ENCODE data around the gene MZF1. TPM values are rescaled to one million over a fixed set of nuclear protein-coding genes. Genes with fewer than 3 reads are reported as not detected.
"Not testable (repeated sequence)": the region's sequence is repeated elsewhere in the genome, so short reads cannot be mapped to it uniquely, and the experiment has no call there.

Gene MZF1
- total RNA-seq (2014; rRNA removed), result 13.1 and 16.5 TPM in 2 replicates
- 5.8 TPM for polyA plus RNA-seq (2012)

GRCh38 chr19:58572818-58573657 lies at the start of gene MZF1:
Gene MZF1, minus strand, starts transcription at chr19:58573335. Its CDS starts 1,946 bp downstream, at chr19:58571389.
- peak; percentile 100 for DNase-seq (ENCODE audit: low read depth)

DNA sequence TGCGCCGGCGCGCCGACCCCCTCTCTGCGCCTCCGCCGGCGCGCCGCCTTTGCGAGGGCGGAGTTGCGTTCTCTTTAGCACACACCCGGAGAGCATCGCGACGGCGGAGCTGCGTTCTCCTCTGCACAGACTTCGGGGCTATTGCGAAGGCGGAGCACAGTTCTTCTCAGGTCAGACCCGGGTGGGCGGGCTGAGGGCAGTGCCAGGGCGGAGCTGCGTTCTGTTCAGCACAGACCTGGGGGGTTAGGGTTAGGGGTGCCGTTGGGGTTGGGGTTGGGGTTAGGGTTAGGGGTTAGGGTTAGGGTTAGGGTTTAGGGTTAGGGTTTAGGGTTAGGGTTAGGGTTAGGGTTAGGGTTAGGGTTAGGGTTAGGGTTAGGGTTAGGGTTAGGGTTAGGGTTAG lies 34.1 kb upstream of the MZF1 start:
- DNase-seq (ENCODE audit: low read depth), result not testable (repeated sequence)

- DNase-seq (ENCODE audit: low read depth), result not testable (repeated sequence)
These were observed 33.2 kb upstream of the MZF1 start for GRCh38 chr19:58606251-58606896.

- no peak for DNase-seq (ENCODE audit: low read depth)
These were observed 13.1 kb upstream of the MZF1 start for GRCh38 chr19:58586133-58586765.

- no peak for DNase-seq (ENCODE audit: low read depth)
These were observed 12.5 kb upstream of the MZF1 start for GRCh38 chr19:58585442-58586132.

GRCh38 chr19:58584498-58585441 lies 11.6 kb upstream of the MZF1 start:
- DNase-seq (ENCODE audit: low read depth), result no peak

DNA sequence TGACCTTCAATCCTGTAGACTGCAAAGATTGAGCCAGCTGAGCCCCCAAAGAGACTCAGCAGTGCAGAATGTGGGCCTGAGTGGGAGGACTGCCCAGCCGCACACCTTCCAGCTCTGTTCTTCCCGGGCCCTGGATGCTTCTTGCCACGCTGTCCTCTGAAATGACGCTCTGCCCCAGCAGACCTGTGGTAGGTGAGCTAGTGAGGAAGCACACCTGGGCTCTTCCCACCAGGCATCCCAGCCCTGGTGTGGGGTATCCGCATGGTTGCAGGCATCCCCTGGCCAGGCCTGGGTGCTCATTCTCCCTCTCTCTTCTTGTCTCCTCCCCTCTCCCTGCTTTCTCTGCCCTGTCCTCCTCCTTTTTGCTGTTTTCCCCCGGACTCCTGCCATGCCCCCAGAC lies 9.8 kb upstream of the MZF1 start:
- no peak for DNase-seq (ENCODE audit: low read depth)

- DNase-seq (ENCODE audit: low read depth), result peak; percentile 89
These were observed 8.3 kb upstream of the MZF1 start for GRCh38 chr19:58581227-58582141.

GRCh38 chr19:58579473-58580142 lies 6.5 kb upstream of the MZF1 start:
- DNase-seq (ENCODE audit: low read depth), result no peak

DNA sequence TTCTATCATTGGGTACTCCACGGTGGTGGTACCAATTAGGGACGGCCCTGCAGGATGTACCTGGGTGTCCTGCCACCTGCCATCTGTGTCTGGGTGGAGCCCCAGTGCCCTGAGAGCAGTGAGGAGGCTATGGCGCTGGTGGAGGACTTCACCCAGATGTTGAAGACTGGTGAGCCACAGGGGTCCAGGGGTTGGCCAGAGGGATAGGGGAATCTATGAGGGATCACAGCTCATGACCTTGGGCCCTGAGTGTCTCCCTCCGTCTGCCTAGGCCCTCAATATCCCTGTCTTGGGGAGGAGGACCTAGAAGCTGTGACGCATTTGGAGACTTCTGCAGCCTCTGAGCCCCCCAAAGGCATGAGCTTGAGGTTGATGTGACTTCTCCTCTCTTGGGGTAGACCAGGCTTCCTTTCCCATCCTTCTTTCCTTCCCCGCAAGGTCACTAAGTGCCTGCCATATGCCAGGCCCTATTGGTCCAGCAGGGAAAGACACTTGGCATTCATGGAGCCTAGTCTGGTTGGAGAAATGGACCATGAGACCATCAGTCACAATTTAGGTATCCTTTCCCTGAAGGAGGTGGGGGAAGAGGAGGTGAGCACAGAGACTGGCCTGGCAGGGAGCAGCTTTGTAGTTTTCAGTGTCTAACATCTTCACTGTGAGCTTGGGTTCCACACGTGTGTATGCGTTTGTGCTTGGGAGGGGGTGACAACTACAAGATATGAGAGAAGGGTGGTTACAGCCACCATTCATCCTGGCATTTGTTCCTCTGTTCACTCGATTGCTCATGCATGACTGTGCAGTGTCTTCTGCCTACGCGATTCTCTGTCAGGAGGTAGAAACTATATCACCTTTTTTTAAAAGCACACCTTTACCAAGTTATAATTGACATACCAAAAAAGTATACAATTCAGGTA lies 5.1 kb upstream of the MZF1 start:
- DNase-seq (ENCODE audit: low read depth), result no peak

GRCh38 chr19:58577581-58577980 lies 4.4 kb upstream of the MZF1 start:
- not testable (repeated sequence) for DNase-seq (ENCODE audit: low read depth)

GRCh38 chr19:58575183-58576041 lies 2.3 kb upstream of the MZF1 start:
- DNase-seq (ENCODE audit: low read depth), result peak; percentile 91

DNA sequence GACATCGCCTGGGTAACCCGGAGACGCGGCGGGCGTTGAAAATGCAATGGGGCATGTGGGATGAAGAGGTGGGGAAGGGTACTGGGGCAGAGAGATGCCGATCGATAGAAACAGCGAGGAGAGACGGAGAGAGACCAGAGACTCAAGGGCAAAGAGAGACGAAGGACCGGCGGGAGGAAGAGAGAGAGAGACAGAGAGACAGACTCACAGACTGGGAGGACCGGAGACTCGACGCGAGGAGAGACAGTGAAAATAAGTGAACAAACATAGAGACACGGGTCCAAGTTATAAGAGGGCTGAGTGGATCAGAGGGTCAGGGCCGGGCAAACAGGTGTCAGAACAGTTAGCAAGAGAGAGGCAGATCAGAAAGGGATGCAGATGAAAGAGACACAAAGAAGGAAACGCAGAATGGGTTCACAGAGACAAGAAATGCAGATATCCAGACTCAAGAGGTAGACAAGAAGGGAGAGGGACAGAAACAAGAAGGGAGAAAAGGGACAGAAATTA lies 576 bp upstream of the MZF1 start:
- DNase-seq (ENCODE audit: low read depth), result no peak

GRCh38 chr19:58572026-58572817 lies 913 bp downstream of the MZF1 start:
- no peak for DNase-seq (ENCODE audit: low read depth)

GRCh38 chr19:58571575-58571947 lies 1.6 kb downstream of the MZF1 start:
- no peak for DNase-seq (ENCODE audit: low read depth)

Measured in LHCN-M2 (cell line).